HG03460 (cell line): ENCODE results near the gene CHGA.

ENCODE experiments used
- ATAC-seq: cut with Tn5 transposase; IDR thresholded peaks from one replicate; pipeline ENCODE4 v1.9.1; 2021; ENCODE audit not compliant: unreplicated experiment

CHGA gene

DNA sequence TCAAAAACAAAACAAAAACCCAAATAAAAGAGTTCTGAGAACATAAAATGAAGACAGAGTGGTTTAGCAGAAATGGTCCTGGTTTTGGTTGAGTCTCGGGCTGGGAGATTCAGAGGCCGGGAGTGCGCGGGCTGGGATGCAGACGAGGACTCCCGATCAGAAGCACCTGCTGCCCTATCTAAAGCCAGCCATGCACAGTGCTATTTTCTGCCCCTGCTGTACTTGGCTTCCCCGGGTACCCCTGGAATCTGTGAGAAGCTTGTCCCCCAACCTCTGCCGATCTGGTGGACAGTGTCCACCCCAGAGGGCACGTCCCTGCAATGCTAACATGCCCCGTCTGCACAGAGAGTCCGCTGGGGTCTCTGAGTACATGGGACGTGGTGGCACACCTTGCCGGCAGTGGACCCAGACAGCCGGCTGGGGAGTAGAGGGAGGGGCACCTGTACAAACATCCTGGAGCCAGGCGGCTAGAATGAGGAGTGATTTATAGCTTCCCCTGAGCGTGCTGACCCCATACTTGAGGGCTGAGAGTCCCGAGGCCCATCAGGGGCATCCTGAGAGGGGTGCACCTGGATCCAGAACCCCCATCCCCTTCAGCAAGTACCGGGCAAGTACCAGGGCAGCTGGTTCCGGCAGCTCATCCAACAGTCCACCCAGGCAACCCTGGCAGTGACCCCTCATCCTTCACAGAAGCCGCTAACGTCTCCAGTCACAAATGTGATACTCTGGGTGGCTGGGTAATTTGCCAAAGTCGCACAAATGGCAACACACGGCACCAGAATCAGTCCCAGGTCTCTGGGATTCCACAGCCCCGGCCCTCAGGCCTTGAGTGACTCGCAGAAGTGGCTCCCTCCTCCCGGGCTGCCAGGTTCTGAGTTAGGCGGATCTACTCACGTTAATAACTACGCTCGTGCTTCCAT is 37.1 kb downstream of the CHGA start:
- ATAC-seq, result no peak

GRCh38 chr14:92960706-92961566 is 38.0 kb downstream of the CHGA start:
- ATAC-seq, result no peak

DNA sequence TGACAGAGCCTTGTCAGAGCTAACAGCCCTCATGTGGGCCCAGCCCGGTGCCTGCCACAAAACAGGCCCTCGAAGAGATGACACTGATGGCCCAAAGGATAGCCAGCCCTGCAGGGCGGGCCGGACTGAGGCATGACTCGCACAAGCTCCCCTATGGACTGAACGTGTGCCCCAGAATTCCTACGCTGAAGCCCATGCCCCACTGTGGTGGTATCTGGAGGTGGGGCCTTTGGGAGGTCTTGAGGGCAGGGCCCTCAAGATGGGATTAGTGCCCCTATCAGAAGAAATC is 38.6 kb downstream of the CHGA start:
- no peak for ATAC-seq

DNA sequence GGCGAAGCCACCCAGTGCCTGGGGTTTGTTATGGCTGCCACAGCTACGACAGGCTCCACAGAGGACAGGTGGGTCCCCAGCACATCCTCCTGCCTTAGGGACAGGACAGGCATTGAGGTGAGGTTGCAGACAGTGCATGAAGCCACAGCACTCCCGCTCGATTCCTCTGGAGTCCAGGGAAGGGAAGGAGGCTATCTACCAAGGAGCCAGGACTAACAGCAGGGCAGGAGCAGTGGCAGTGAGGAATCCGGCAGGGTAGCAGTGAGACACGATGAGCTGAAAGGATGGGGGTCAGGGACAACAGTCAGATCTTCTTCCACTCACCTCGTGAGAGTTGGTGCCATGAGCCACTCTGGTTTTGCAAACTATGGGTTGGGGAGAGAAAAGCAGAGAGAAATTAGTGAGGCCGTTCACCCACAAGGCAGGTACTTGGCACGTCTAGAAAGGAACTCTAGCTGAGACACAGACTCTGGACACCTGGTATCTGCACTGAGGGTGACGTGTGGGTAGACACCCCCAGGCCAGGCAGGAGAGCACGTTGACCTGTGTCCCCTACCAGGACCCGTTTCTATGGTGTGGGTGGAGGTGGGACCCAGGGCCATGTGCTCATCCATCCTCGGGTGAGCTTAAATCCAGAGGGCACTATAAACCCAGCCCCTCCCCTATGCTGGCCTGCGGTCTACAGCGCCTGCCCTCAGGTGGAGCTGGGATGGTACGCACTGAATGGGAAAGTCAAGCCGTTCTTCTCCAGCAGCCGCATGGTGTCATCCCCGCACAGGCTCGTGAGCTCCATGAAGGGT is 39.3 kb downstream of the CHGA start:
- no peak for ATAC-seq

- ATAC-seq, result no peak
Observed at GRCh38 chr14:92962831-92963095, 39.8 kb downstream of the CHGA start.

DNA sequence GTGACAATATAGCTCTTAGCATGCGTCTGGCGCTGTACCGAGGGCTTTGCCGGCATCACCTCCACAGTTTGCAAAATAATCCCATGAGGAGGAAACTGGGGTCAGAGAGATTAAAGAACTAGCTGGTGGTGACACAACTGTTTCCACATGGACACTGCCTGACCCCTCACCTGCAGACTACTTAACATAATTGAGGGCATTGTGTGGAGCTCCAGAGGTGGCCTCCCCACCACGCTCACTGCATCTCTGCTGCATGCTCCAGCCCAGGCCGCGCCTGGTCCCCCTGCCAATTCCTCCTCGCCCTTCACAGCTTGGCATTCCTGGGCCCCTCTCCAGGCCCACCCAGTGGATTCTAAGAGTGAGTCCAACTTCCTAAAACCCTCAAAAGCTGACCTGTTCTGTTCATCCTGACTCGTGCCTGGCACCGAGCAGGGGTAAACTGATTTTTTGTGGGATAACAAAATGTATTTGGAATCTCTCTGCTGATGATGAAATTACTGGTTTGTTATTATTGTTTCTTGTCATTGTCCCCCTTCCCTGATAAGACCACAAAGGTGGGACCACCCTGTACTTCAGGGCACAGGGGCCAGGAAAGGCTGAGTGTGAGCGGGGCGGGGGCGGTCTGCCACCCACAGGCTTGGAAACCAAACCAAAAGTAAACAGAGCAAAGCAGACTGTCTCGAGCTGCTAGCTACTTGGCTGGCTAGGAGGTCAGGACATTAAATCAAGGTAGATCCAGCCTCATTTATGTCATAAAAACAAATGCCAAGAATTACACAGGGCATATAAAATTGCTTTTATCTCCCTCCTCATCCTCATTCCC is 40.6 kb downstream of the CHGA start:
- ATAC-seq, result no peak

GRCh38 chr14:92964124-92965109 is 41.5 kb downstream of the CHGA start:
- no peak for ATAC-seq

DNA sequence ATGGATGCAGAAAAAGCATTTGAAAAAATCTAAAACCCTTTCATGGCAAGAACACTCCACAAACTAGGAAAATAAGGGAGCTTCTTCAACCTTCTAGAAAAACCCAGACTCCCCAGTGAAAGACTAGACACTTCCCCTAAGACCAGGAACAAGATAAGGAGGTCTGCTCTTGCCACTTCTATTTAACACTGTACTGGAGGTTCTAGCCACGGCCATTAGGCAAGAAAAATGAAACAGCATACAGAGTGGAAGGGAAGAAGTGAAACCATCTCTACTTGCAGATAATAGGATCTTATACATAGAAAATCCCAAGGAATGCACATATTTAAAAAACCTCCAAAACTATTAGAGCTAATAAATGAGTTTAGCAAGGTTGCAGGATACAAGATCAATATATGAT is 42.3 kb downstream of the CHGA start:
- ATAC-seq, result no peak

GRCh38 chr14:92967346-92967926 is 44.5 kb downstream of the CHGA start:
- no peak for ATAC-seq

- ATAC-seq, result no peak
Observed at GRCh38 chr14:92968291-92969020, 45.5 kb downstream of the CHGA start.

- ATAC-seq, result no peak
Observed at GRCh38 chr14:92969430-92969829, 46.5 kb downstream of the CHGA start.

- no peak for ATAC-seq
Observed at GRCh38 chr14:92969871-92970270, 46.9 kb downstream of the CHGA start.

- no peak for ATAC-seq
Observed at GRCh38 chr14:92970271-92970670, 47.3 kb downstream of the CHGA start.

- ATAC-seq, result no peak
Observed at GRCh38 chr14:92971601-92972180, 48.7 kb downstream of the CHGA start.

- no peak for ATAC-seq
Observed at GRCh38 chr14:92973261-92973797, 50.4 kb downstream of the CHGA start.

DNA sequence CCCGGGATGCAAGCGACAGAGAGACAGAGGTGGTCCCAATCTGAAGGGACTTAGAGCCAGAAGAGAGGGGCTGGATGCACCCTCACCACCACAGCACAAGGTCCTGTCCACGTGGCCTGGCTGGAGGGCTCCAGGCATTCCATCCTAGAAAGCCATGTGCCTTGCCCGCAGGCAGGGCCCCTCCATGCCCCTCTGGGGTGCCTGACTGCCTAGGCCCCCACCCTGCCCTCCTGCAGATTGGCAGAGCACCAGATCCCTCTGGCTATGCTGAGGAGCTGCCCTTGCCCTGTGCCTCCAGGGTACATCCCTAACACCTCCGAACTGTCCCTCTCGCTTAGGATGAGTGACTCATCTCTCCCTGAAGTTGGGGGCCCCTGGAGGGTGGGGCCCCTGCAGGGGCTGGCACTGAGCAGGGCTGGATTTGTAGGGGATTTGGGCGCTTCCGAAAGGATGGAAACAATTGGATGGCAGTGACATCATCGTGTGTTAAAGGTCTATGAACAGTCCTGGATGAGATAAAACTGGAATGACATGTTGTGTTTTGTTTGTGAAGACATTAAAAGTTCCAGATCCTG is 50.9 kb downstream of the CHGA start:
- no peak for ATAC-seq

GRCh38 chr14:92974541-92975345 is 51.8 kb downstream of the CHGA start:
- no peak for ATAC-seq
